Hepatocyte (in vitro differentiated cells): Measurements from ENCODE around the gene PCGF5.
"Not testable (repeated sequence)": the region's sequence is repeated elsewhere in the genome, so short reads cannot be mapped to it uniquely, and the experiment has no call there.

Source experiments
- CTCF ChIP-seq: fragments of 200-600 bp; sonication (generic); IDR thresholded peaks from 2 replicates; pipeline ENCODE4 v1.5.1; 2016; ENCODE audit warnings: antibody characterized with exemption, mild to moderate bottlenecking; ENCODE audit not compliant: poor library complexity
- EZH2 ChIP-seq: fragments of 200-600 bp; sonication (generic); IDR thresholded peaks from 2 replicates; pipeline ENCODE4 v1.6.1; 2016; ENCODE audit warnings: antibody characterized with exemption, mild to moderate bottlenecking, borderline replicate concordance
- EZH2phosphoT487 ChIP-seq: fragments of 200-600 bp; sonication (generic); IDR thresholded peaks from one replicate; pipeline ENCODE4 v1.6.1; 2018; ENCODE audit warnings: antibody characterized with exemption, mild to moderate bottlenecking, low read depth, moderate library complexity; ENCODE audit not compliant: unreplicated experiment, severe bottlenecking

- not testable (repeated sequence) for TF ChIP-seq CTCF, EZH2phosphoT487, EZH2
These were observed 85.5 kb downstream of the PCGF5 start for GRCh38 chr10:91305979-91306378.
